Measurements from ENCODE around the gene PFKFB3. TPM values are rescaled to one million over a fixed set of nuclear protein-coding genes. Genes with fewer than 3 reads are reported as not detected.

The PFKFB3 gene
- total and polyA plus RNA-seq, 2 experiments from 2014 or later, result 14.5 to 23.7 TPM

DNA sequence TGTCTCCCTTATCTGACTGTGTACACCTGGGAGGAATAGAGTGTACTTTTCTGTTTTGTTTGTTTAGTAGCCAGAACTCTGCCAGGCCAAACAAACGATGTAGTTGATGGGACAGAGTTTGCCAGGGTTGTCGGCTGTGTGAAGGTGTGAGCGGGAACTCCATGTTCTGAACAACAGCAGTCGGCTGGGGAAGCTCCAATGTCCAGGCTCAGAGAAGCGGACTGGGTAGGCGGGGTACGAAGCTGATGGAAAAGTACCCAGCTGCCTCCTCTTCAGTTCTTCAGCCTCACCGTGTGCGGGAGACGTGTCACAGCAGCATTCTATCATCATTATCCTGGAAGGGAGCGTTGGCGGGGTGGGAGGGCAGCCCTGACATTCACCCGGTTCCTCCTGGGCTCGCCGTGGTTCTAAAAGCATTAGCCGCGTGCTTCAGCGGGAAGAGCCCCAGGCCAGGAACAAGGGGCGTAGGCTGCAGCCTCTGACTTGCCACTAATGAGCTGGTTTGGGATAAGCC is 52.9 kb downstream of the PFKFB3 start:
- no peak overlapping the region for H2AFZ ChIP-seq
- no peak for DNase-seq
- H3K27me3 ChIP-seq (replicated peaks; ENCODE audit: insufficient read depth), result no peaks in the 10 kb centered on the region
- no peaks in the 10 kb centered on the region for H3K4me1 ChIP-seq (ENCODE audit: insufficient read depth)
- H3K9me2 ChIP-seq (ENCODE audit: insufficient read depth), result no peaks in the 10 kb centered on the region
- no peaks in the 10 kb centered on the region for H3F3A ChIP-seq (ENCODE audit: insufficient read depth)
- no peak overlapping the region for H3K9ac ChIP-seq
- TF ChIP-seq EZH2 (IDR thresholded peaks at IDR 0.05; ENCODE audit: insufficient read depth, poor library complexity, severe bottlenecking) (no peak), EZH2phosphoT487 (IDR thresholded peaks at IDR 0.05; ENCODE audit: insufficient read depth, low read depth) (no peak)
- H3K4me3 ChIP-seq, result no peak overlapping the region
- no peaks in the 10 kb centered on the region for H3K9me3 ChIP-seq (ENCODE audit: low read depth)
- in situ Hi-C loops (cut with MboI), result no loop called here
- H3K36me3 ChIP-seq (ENCODE audit: low read depth), result no peaks in the 10 kb centered on the region
- WGBS, 2 experiments (ENCODE audit: low coverage in 1 of 2, low lambda C conversion rate in 2 of 2, missing lambda C conversion rate in 2 of 2), result 91 to 93% methylated on average over 19 of the region's 19 CpGs
- H3K4me2 ChIP-seq (ENCODE audit: unreplicated experiment), result no peak overlapping the region
- H3K27ac ChIP-seq, result no peak overlapping the region
- no peaks in the 10 kb centered on the region for H3K79me2 ChIP-seq (ENCODE audit: insufficient read depth)
- no peaks in the 10 kb centered on the region for H4K20me1 ChIP-seq (ENCODE audit: insufficient read depth)

DNA sequence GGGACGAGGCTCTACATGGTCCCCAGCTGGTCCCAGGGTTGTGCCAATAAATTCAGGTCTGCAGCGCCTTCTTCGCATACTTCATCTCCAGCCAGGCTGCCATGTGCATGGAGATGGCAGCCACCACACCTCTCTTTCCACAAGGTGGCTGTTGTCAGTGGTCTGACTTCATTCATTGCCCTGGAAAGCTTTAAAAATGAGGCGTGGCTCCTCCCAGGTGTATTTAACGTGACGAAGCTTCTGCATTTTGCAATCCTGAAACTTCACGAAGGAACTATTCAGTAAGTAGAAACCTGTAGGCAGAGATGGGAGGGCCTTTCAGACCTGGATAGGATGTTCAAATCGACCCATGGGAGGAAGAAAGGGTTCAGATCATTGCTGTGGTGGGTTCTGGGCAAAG is 53.7 kb downstream of the PFKFB3 start:
- Histone ChIP-seq H3K4me2 (ENCODE audit: unreplicated experiment) (no peak overlapping the region), H3K36me3 (ENCODE audit: low read depth) (no peaks in the 10 kb centered on the region), H2AFZ (no peak overlapping the region), H3K9me3 (ENCODE audit: low read depth) (no peaks in the 10 kb centered on the region), H3K9me2 (ENCODE audit: insufficient read depth) (no peaks in the 10 kb centered on the region), H3K79me2 (ENCODE audit: insufficient read depth) (no peaks in the 10 kb centered on the region), H4K20me1 (ENCODE audit: insufficient read depth) (no peaks in the 10 kb centered on the region), H3K9ac (no peak overlapping the region), H3K27ac (no peak overlapping the region), H3K27me3 (replicated peaks; ENCODE audit: insufficient read depth) (no peaks in the 10 kb centered on the region), H3K4me1 (ENCODE audit: insufficient read depth) (no peaks in the 10 kb centered on the region), H3F3A (ENCODE audit: insufficient read depth) (no peaks in the 10 kb centered on the region), H3K4me3 (no peak overlapping the region)
- no peak for DNase-seq
- 88 to 89% methylated on average over 8 of the region's 8 CpGs for WGBS, 2 experiments (ENCODE audit: low coverage in 1 of 2, low lambda C conversion rate in 2 of 2, missing lambda C conversion rate in 2 of 2)
- in situ Hi-C loops (cut with MboI), result no loop called here
- TF ChIP-seq EZH2 (IDR thresholded peaks at IDR 0.05; ENCODE audit: insufficient read depth, poor library complexity, severe bottlenecking) (no peak), EZH2phosphoT487 (IDR thresholded peaks at IDR 0.05; ENCODE audit: insufficient read depth, low read depth) (no peak)

DNA sequence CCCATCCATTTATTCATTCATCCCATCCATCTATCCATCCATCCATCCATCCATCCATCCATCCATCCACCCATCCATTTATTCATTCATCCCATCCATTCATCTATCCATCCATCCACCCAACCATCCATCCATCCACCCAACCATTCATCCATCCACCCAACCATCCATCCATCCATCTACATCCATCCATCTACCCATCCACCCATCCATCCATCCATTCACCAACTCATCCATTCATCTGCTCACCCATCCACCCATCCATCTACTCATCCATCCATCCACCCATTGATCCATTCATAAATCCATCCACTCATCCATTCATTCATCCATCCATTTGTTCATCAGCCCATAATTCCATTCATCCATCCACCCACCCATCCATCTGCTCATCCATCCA is 56.4 kb downstream of the PFKFB3 start:
- Histone ChIP-seq H3K79me2 (ENCODE audit: insufficient read depth) (no peaks in the 10 kb centered on the region), H3K27me3 (replicated peaks; ENCODE audit: insufficient read depth) (no peaks in the 10 kb centered on the region), H3F3A (ENCODE audit: insufficient read depth) (no peaks in the 10 kb centered on the region), H3K4me1 (ENCODE audit: insufficient read depth) (no peaks in the 10 kb centered on the region), H3K9me3 (ENCODE audit: low read depth) (no peaks in the 10 kb centered on the region), H2AFZ (no peak overlapping the region), H3K4me2 (ENCODE audit: unreplicated experiment) (no peak overlapping the region), H3K27ac (no peak overlapping the region), H4K20me1 (ENCODE audit: insufficient read depth) (no peaks in the 10 kb centered on the region), H3K36me3 (ENCODE audit: low read depth) (no peaks in the 10 kb centered on the region), H3K4me3 (no peak overlapping the region), H3K9ac (no peak overlapping the region), H3K9me2 (ENCODE audit: insufficient read depth) (no peaks in the 10 kb centered on the region)
- no peak for TF ChIP-seq EZH2 (IDR thresholded peaks at IDR 0.05; ENCODE audit: insufficient read depth, poor library complexity, severe bottlenecking)
- TF ChIP-seq EZH2phosphoT487 (IDR thresholded peaks at IDR 0.05; ENCODE audit: insufficient read depth, low read depth), result no peak
- in situ Hi-C loops (cut with MboI), result no loop called here
- DNase-seq, result no peak

DNA sequence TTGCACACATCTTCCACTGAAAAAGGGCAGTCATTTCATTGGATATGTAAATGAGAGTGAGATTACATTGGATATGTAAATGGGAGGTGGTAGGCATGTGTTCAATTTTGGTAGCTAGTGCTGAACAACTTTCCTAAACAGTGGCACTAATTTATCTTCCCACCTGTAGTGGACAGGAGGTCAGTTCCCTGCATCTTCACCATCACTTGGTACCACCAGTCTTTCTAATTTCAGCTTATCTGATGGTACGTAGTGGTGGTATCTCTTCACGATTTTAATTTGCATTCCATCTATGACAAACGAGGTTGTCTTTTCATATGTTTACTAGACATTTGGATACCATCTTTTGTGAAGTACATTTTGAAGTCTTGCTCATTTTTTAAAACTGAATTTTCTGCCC is 58.1 kb downstream of the PFKFB3 start:
- no peaks in the 10 kb centered on the region for H3K9me3 ChIP-seq (ENCODE audit: low read depth)
- H3K27me3 ChIP-seq (replicated peaks; ENCODE audit: insufficient read depth), result no peaks in the 10 kb centered on the region
- no peaks in the 10 kb centered on the region for H3K36me3 ChIP-seq (ENCODE audit: low read depth)
- in situ Hi-C loops (cut with MboI), result no loop called here
- H3K4me2 ChIP-seq (ENCODE audit: unreplicated experiment), result no peak overlapping the region
- H2AFZ ChIP-seq, result no peak overlapping the region
- H4K20me1 ChIP-seq (ENCODE audit: insufficient read depth), result no peaks in the 10 kb centered on the region
- TF ChIP-seq EZH2phosphoT487 (IDR thresholded peaks at IDR 0.05; ENCODE audit: insufficient read depth, low read depth) (no peak), EZH2 (IDR thresholded peaks at IDR 0.05; ENCODE audit: insufficient read depth, poor library complexity, severe bottlenecking) (no peak)
- DNase-seq, result no peak
- no peaks in the 10 kb centered on the region for H3F3A ChIP-seq (ENCODE audit: insufficient read depth)
- no peak overlapping the region for H3K27ac ChIP-seq
- no peak overlapping the region for H3K9ac ChIP-seq
- WGBS, 2 experiments (ENCODE audit: low coverage in 1 of 2, low lambda C conversion rate in 2 of 2, missing lambda C conversion rate in 2 of 2), result 55 to 57% methylated on average over 3 of the region's 3 CpGs
- H3K79me2 ChIP-seq (ENCODE audit: insufficient read depth), result no peaks in the 10 kb centered on the region
- H3K9me2 ChIP-seq (ENCODE audit: insufficient read depth), result no peaks in the 10 kb centered on the region
- H3K4me1 ChIP-seq (ENCODE audit: insufficient read depth), result no peaks in the 10 kb centered on the region
- H3K4me3 ChIP-seq, result no peak overlapping the region

DNA sequence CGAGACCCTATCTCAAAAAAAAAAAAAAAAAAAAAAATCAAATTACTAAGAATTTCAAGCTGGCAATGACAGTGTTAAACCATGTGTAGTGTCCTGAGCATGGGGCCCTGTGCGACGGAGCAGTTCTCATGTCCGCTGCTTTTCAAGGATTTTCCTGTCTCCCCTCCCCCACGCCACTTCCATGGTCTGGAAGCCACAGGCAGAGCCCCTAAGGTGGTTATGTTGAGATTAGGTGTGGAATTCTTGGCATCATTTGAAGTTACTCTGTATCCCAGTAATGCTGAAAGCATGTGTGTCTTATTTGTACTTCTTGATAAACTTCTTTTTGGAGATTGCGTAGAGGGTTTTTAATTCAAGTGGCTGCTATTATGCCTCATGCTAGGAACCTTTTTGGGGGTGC is 65.2 kb downstream of the PFKFB3 start:
- H3K27ac ChIP-seq, result no peak overlapping the region
- no peak overlapping the region for H3K4me2 ChIP-seq (ENCODE audit: unreplicated experiment)
- H3K27me3 ChIP-seq (replicated peaks; ENCODE audit: insufficient read depth), result no peaks in the 10 kb centered on the region
- TF ChIP-seq EZH2phosphoT487 (IDR thresholded peaks at IDR 0.05; ENCODE audit: insufficient read depth, low read depth) (no peak), EZH2 (IDR thresholded peaks at IDR 0.05; ENCODE audit: insufficient read depth, poor library complexity, severe bottlenecking) (no peak)
- no peaks in the 10 kb centered on the region for H3K4me1 ChIP-seq (ENCODE audit: insufficient read depth)
- H3K36me3 ChIP-seq (ENCODE audit: low read depth), result no peaks in the 10 kb centered on the region
- WGBS, 2 experiments (ENCODE audit: low coverage in 1 of 2, low lambda C conversion rate in 2 of 2, missing lambda C conversion rate in 2 of 2), result 63 to 64% methylated on average over 6 of the region's 6 CpGs
- no peak for DNase-seq
- H4K20me1 ChIP-seq (ENCODE audit: insufficient read depth), result no peaks in the 10 kb centered on the region
- H3K79me2 ChIP-seq (ENCODE audit: insufficient read depth), result no peaks in the 10 kb centered on the region
- H3K9me2 ChIP-seq (ENCODE audit: insufficient read depth), result no peaks in the 10 kb centered on the region
- no peak overlapping the region for H3K9ac ChIP-seq
- no peaks in the 10 kb centered on the region for H3K9me3 ChIP-seq (ENCODE audit: low read depth)
- H3F3A ChIP-seq (ENCODE audit: insufficient read depth), result no peaks in the 10 kb centered on the region
- in situ Hi-C loops (cut with MboI), result no loop called here
- no peak overlapping the region for H3K4me3 ChIP-seq
- H2AFZ ChIP-seq, result no peak overlapping the region
